ENCODE measurements around the gene GATAD2A. TPM values are rescaled to one million over a fixed set of nuclear protein-coding genes. Genes with fewer than 3 reads are reported as not detected.

Gene GATAD2A
- polyA plus RNA-seq, 2 donors = 13.9 to 21.0 TPM

- WGBS, 2 donors = 94% methylated on average over 5 of the region's 5 CpGs
- no peak overlapping the region for H3K4me3 ChIP-seq (ENCODE audit: low read depth in 1 of 2, low read length in 2 of 2)
- no peaks in the 10 kb centered on the region for H3K27me3 ChIP-seq (ENCODE audit: control insufficient read depth in 1 of 2, insufficient read depth in 2 of 2, low read length in 2 of 2)
- H3K9me3 ChIP-seq (ENCODE audit: control insufficient read depth in 2 of 2, insufficient read depth in 1 of 2, low read depth in 1 of 2, low read length in 1 of 2) = no peaks in the 10 kb centered on the region
- peaks cover 0 to 4% of the 10 kb centered on the region in 2 donors for H3K36me3 ChIP-seq (ENCODE audit: control insufficient read depth in 2 of 2, insufficient read depth in 2 of 2, low read length in 1 of 2)
- H3K4me1 ChIP-seq (ENCODE audit: control insufficient read depth in 2 of 2, insufficient read depth in 2 of 2, low read length in 1 of 2) = peaks cover 0 to 16% of the 10 kb centered on the region in 2 donors
- no peak overlapping the region for H3K27ac ChIP-seq (ENCODE audit: low read depth in 2 of 2, low read length in 1 of 2)
Observed at GRCh38 chr19:19485998-19486290, 80.5 kb downstream of the GATAD2A start.

DNA sequence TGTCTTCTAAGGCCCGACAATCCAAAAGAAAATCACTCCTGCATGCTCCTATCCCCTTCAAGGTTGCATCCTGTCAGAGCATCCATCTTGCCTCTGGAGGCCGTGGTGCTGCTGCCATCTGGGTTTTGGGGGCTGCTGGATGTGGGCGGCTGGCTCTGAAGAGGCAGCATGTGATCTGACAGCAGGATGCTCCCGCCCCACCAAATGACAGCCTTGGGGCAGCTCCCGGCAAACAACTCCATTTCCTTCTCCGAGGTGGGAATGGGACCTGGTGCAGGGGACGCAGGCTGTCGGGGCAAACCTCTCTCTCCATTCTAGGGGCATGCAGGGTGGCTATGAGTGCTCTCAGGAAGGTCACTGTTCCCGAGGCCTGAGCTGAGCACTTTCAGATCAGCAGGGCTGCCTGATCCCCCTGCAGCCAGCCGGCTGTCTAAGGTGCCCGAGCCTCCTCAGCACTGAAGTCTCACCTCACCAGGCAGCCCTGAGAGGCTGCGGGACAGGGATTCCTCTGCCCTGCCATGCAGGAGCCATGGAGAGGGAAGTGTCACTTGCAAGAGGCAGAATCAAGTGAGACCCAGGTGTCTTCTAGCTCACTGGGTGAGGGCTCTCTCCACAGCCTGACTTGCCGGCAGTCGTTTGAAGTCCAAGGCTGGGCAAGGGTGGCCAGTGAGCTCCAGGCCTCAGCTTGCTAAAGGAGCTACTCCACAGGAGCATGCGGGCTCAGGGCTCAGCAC lies 81.0 kb downstream of the GATAD2A start:
- Histone ChIP-seq H3K4me3 (ENCODE audit: low read depth in 1 of 2, low read length in 2 of 2) (no peak overlapping the region), H3K27ac (ENCODE audit: low read depth in 2 of 2, low read length in 1 of 2) (no peak overlapping the region), H3K27me3 (ENCODE audit: control insufficient read depth in 1 of 2, insufficient read depth in 2 of 2, low read length in 2 of 2) (no peaks in the 10 kb centered on the region), H3K4me1 (ENCODE audit: control insufficient read depth in 2 of 2, insufficient read depth in 2 of 2, low read length in 1 of 2) (peaks cover 0 to 16% of the 10 kb centered on the region in 2 donors), H3K9me3 (ENCODE audit: control insufficient read depth in 2 of 2, insufficient read depth in 1 of 2, low read depth in 1 of 2, low read length in 1 of 2) (no peaks in the 10 kb centered on the region), H3K36me3 (ENCODE audit: control insufficient read depth in 2 of 2, insufficient read depth in 2 of 2, low read length in 1 of 2) (peaks cover 0 to 4% of the 10 kb centered on the region in 2 donors)
- WGBS, 2 donors = 66 to 69% methylated on average over 15 of the region's 15 CpGs

- no peak overlapping the region for H3K27ac ChIP-seq (ENCODE audit: low read depth in 2 of 2, low read length in 1 of 2)
- peaks cover 0 to 16% of the 10 kb centered on the region in 2 donors for H3K4me1 ChIP-seq (ENCODE audit: control insufficient read depth in 2 of 2, insufficient read depth in 2 of 2, low read length in 1 of 2)
- no peaks in the 10 kb centered on the region for H3K27me3 ChIP-seq (ENCODE audit: control insufficient read depth in 1 of 2, insufficient read depth in 2 of 2, low read length in 2 of 2)
- H3K36me3 ChIP-seq (ENCODE audit: control insufficient read depth in 2 of 2, insufficient read depth in 2 of 2, low read length in 1 of 2) = peaks cover 0 to 10% of the 10 kb centered on the region in 2 donors
- H3K9me3 ChIP-seq (ENCODE audit: control insufficient read depth in 2 of 2, insufficient read depth in 1 of 2, low read depth in 1 of 2, low read length in 1 of 2) = no peaks in the 10 kb centered on the region
- no peak overlapping the region for H3K4me3 ChIP-seq (ENCODE audit: low read depth in 1 of 2, low read length in 2 of 2)
- 52 to 69% methylated on average over 9 of the region's 9 CpGs for WGBS, 2 donors
Observed at GRCh38 chr19:19487077-19487949, 81.8 kb downstream of the GATAD2A start.

- Histone ChIP-seq H3K36me3 (ENCODE audit: control insufficient read depth in 2 of 2, insufficient read depth in 2 of 2, low read length in 1 of 2) (peaks cover 0 to 15% of the 10 kb centered on the region in 2 donors), H3K9me3 (ENCODE audit: control insufficient read depth in 2 of 2, insufficient read depth in 1 of 2, low read depth in 1 of 2, low read length in 1 of 2) (no peaks in the 10 kb centered on the region), H3K27ac (ENCODE audit: low read depth in 2 of 2, low read length in 1 of 2) (peak overlapping the region; percentile 52 to 69), H3K4me1 (ENCODE audit: control insufficient read depth in 2 of 2, insufficient read depth in 2 of 2, low read length in 1 of 2) (peaks cover 0 to 16% of the 10 kb centered on the region in 2 donors), H3K27me3 (ENCODE audit: control insufficient read depth in 1 of 2, insufficient read depth in 2 of 2, low read length in 2 of 2) (no peaks in the 10 kb centered on the region), H3K4me3 (ENCODE audit: low read depth in 1 of 2, low read length in 2 of 2) (no peak overlapping the region)
- 53% methylated on average over 20 of the region's 20 CpGs for WGBS, 2 donors
Observed at GRCh38 chr19:19487950-19488874, 82.7 kb downstream of the GATAD2A start.

GRCh38 chr19:19488875-19489690 lies 83.6 kb downstream of the GATAD2A start:
- H3K4me3 ChIP-seq (ENCODE audit: low read depth in 1 of 2, low read length in 2 of 2) = no peak overlapping the region
- H3K4me1 ChIP-seq (ENCODE audit: control insufficient read depth in 2 of 2, insufficient read depth in 2 of 2, low read length in 1 of 2) = peaks cover 0 to 16% of the 10 kb centered on the region in 2 donors
- 28 to 32% methylated on average over 14 of the region's 14 CpGs for whole genome bisulfite sequencing, 2 donors
- H3K27me3 ChIP-seq (ENCODE audit: control insufficient read depth in 1 of 2, insufficient read depth in 2 of 2, low read length in 2 of 2) = no peaks in the 10 kb centered on the region
- H3K27ac ChIP-seq (ENCODE audit: low read depth in 2 of 2, low read length in 1 of 2) = peak overlapping the region; percentile 61 to 87
- peaks cover 0 to 18% of the 10 kb centered on the region in 2 donors for H3K36me3 ChIP-seq (ENCODE audit: control insufficient read depth in 2 of 2, insufficient read depth in 2 of 2, low read length in 1 of 2)
- H3K9me3 ChIP-seq (ENCODE audit: control insufficient read depth in 2 of 2, insufficient read depth in 1 of 2, low read depth in 1 of 2, low read length in 1 of 2) = no peaks in the 10 kb centered on the region

- H3K27ac ChIP-seq (ENCODE audit: low read depth in 2 of 2, low read length in 1 of 2) = peak overlapping the region; percentile 61 to 87
- H3K4me3 ChIP-seq (ENCODE audit: low read depth in 1 of 2, low read length in 2 of 2) = no peak overlapping the region
- no peaks in the 10 kb centered on the region for H3K9me3 ChIP-seq (ENCODE audit: control insufficient read depth in 2 of 2, insufficient read depth in 1 of 2, low read depth in 1 of 2, low read length in 1 of 2)
- H3K27me3 ChIP-seq (ENCODE audit: control insufficient read depth in 1 of 2, insufficient read depth in 2 of 2, low read length in 2 of 2) = no peaks in the 10 kb centered on the region
- 49 to 50% methylated on average over 9 of the region's 9 CpGs for WGBS, 2 donors
- H3K36me3 ChIP-seq (ENCODE audit: control insufficient read depth in 2 of 2, insufficient read depth in 2 of 2, low read length in 1 of 2) = peaks cover 0 to 24% of the 10 kb centered on the region in 2 donors
- H3K4me1 ChIP-seq (ENCODE audit: control insufficient read depth in 2 of 2, insufficient read depth in 2 of 2, low read length in 1 of 2) = peaks cover 0 to 16% of the 10 kb centered on the region in 2 donors
Observed at GRCh38 chr19:19489804-19490204, 84.3 kb downstream of the GATAD2A start.

DNA sequence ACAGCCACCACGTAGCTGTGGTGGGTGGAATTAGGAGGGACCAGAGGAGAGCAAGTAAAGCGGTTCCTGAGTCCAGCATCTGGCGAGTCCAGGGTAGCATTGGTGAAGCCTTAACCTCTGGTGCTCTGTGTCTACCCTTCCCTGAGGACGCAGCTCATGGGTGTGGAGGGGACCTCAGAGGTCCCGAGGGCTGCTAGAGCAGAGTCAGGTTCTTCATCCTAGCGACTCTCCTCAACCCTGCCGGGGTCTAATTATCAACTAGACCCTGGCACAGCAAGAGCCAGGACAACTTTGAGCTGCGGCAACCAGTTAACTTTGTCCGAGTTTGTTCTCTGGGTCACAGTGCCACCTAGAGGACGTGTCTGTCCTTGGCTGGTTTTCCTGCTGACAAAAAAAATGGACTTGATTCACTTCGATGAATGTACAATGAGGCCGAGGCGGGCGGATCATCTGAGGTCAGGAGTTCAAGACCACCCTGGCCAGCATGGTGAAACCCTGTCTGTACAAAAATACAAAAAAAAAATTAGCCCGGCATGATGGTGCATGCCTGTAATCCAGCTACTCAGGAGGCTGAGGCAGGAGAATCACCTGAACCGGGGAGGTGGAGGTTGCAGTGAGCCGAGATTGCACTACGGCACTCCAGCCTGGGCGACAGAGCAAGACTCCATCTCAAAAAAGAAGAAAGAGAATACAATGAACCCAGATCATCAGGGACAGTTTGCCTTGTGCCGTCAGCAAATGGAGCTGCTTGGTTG lies 84.9 kb downstream of the GATAD2A start:
- no peaks in the 10 kb centered on the region for H3K9me3 ChIP-seq (ENCODE audit: control insufficient read depth in 2 of 2, insufficient read depth in 1 of 2, low read depth in 1 of 2, low read length in 1 of 2)
- peaks cover 0 to 16% of the 10 kb centered on the region in 2 donors for H3K4me1 ChIP-seq (ENCODE audit: control insufficient read depth in 2 of 2, insufficient read depth in 2 of 2, low read length in 1 of 2)
- peaks cover 0 to 24% of the 10 kb centered on the region in 2 donors for H3K36me3 ChIP-seq (ENCODE audit: control insufficient read depth in 2 of 2, insufficient read depth in 2 of 2, low read length in 1 of 2)
- no peaks in the 10 kb centered on the region for H3K27me3 ChIP-seq (ENCODE audit: control insufficient read depth in 1 of 2, insufficient read depth in 2 of 2, low read length in 2 of 2)
- H3K27ac ChIP-seq (ENCODE audit: low read depth in 2 of 2, low read length in 1 of 2) = peak overlapping the region; percentile 61 to 87
- H3K4me3 ChIP-seq (ENCODE audit: low read depth in 1 of 2, low read length in 2 of 2) = no peak overlapping the region
- 28 to 31% methylated on average over 20 of the region's 20 CpGs for WGBS, 2 donors

GRCh38 chr19:19491321-19492025 lies 86.0 kb downstream of the GATAD2A start:
- H3K9me3 ChIP-seq (ENCODE audit: control insufficient read depth in 2 of 2, insufficient read depth in 1 of 2, low read depth in 1 of 2, low read length in 1 of 2) = no peaks in the 10 kb centered on the region
- peaks cover 7 to 33% of the 10 kb centered on the region in 2 donors for H3K36me3 ChIP-seq (ENCODE audit: control insufficient read depth in 2 of 2, insufficient read depth in 2 of 2, low read length in 1 of 2)
- no peaks in the 10 kb centered on the region for H3K27me3 ChIP-seq (ENCODE audit: control insufficient read depth in 1 of 2, insufficient read depth in 2 of 2, low read length in 2 of 2)
- peaks cover 0 to 14% of the 10 kb centered on the region in 2 donors for H3K4me1 ChIP-seq (ENCODE audit: control insufficient read depth in 2 of 2, insufficient read depth in 2 of 2, low read length in 1 of 2)
- no peak overlapping the region for H3K27ac ChIP-seq (ENCODE audit: low read depth in 2 of 2, low read length in 1 of 2)
- H3K4me3 ChIP-seq (ENCODE audit: low read depth in 1 of 2, low read length in 2 of 2) = no peak overlapping the region
- WGBS, 2 donors = 81 to 85% methylated on average over 15 of the region's 15 CpGs

Data from esophagus (tissue), 2 donors.